SK-N-SH (cell line): Measurements from ENCODE around the gene CLEC16A.

Experiments used
- CTCF ChIP-seq: fragments of 200-600 bp; sonication (generic); IDR thresholded peaks from 2 replicates; pipeline ENCODE4 v1.6.1; 2017; ENCODE audit warnings: antibody characterized with exemption, mild to moderate bottlenecking, moderate library complexity
- EP300 ChIP-seq, 2 experiments: IDR thresholded peaks; 2 replicates each; pipeline versions ENCODE4 v1.4.0 to v1.6.1; 2012; ENCODE audit warnings: borderline replicate concordance in 1 of 2, low read depth in 1 of 2, low read length in 1 of 2
- EZH2phosphoT487 ChIP-seq: fragments of 200-600 bp; sonication (generic); IDR thresholded peaks from 2 replicates; pipeline ENCODE4 v1.6.1; 2017; ENCODE audit warnings: low read depth, mixed run types, mild to moderate bottlenecking, antibody characterized with exemption, moderate library complexity, borderline replicate concordance
- FOXM1 ChIP-seq: IDR thresholded peaks from 2 replicates; pipeline ENCODE4 v1.4.0; 2012; ENCODE audit warnings: low read depth, mild to moderate bottlenecking
- GABPA ChIP-seq: IDR thresholded peaks from 2 replicates; pipeline ENCODE4 v1.4.0; 2012; ENCODE audit warnings: low read depth, mild to moderate bottlenecking
- POLR2AphosphoS5 ChIP-seq: IDR thresholded peaks from 2 replicates; pipeline ENCODE4 v1.6.1; 2012; ENCODE audit warnings: low read depth, low read length
- REST ChIP-seq: IDR thresholded peaks from 2 replicates; pipeline ENCODE4 v1.6.1; 2012; ENCODE audit warnings: mild to moderate bottlenecking, low read depth, low read length, moderate library complexity
- SIN3A ChIP-seq: IDR thresholded peaks from 2 replicates; pipeline ENCODE4 v1.6.1; 2012; ENCODE audit warnings: low read depth, mild to moderate bottlenecking, low read length, moderate library complexity, borderline replicate concordance
- TF ChIP-seq, protein P1 (sequence below): IDR thresholded peaks from 2 replicates; pipeline ENCODE4 v1.4.0; 2012; ENCODE audit warnings: low read depth, borderline replicate concordance

DNA sequence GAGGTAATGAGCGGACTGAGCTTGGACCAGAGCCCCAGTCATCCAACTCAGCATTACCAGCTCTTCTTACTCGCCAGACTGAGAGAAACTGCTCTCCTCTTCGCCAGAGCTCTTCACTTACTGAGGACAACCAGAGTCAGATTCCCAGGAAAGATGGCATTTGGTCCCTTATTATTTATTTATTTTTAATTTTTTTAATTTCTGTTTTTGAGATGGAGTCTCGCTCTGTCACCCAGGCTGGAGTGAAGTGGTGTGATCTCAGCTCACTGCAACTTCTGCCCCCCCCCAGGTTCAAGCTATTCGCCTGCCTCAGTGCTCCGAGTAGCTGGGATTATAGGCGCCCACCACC, 25.4 kb upstream of the CLEC16A start:
- TF ChIP-seq CTCF (no peak), REST (no peak), EP300 (IDR thresholded peaks at IDR 0.05; ENCODE audit: borderline replicate concordance in 1 of 2, low read depth in 1 of 2, low read length in 1 of 2) (no peak), POLR2AphosphoS5 (no peak), EZH2phosphoT487 (no peak), GABPA (no peak), SIN3A (no peak), FOXM1 (no peak)
- TF ChIP-seq, protein P1, sequence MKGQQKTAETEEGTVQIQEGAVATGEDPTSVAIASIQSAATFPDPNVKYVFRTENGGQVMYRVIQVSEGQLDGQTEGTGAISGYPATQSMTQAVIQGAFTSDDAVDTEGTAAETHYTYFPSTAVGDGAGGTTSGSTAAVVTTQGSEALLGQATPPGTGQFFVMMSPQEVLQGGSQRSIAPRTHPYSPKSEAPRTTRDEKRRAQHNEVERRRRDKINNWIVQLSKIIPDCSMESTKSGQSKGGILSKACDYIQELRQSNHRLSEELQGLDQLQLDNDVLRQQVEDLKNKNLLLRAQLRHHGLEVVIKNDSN, result no peak
